Amniotic stem cell (primary cell): ENCODE data around the gene WFS1.

Experiments used
- DNase-seq: peaks from one replicate; lab custom pipeline; 2025; lab: John Stamatoyannopoulos, UW

Gene WFS1

DNA sequence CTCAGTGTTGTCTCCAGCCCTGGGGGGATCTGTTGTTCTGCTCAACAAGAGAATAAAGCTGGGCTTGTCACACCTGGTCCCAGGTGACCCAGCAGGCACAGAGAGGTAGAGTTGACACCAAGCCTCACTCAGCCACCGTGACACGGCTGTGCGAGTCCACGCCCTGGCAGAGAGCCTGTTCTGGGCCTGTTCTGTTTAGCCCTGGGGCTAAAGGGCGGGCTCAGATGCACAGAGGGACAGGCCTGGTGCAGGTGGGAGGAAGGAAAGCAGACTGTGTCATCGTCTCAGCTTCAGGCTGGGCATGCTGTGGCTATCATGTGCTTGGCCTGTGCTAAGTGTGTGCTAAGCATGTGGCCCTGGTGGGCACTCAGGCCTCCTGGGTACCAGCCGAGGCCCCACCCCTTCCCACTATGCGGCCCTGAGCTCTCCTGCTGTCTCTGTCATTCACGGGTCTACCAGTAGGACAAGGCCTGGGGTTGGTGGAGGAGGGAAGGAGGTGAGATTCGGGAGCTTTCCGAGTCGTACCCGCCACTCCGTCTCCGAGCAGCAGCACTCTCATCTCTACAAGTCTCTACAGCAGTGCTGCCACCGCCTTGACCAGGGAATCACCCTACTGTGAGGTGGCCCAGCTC lies 10.8 kb downstream of the WFS1 start:
- no peak for DNase-seq

DNA sequence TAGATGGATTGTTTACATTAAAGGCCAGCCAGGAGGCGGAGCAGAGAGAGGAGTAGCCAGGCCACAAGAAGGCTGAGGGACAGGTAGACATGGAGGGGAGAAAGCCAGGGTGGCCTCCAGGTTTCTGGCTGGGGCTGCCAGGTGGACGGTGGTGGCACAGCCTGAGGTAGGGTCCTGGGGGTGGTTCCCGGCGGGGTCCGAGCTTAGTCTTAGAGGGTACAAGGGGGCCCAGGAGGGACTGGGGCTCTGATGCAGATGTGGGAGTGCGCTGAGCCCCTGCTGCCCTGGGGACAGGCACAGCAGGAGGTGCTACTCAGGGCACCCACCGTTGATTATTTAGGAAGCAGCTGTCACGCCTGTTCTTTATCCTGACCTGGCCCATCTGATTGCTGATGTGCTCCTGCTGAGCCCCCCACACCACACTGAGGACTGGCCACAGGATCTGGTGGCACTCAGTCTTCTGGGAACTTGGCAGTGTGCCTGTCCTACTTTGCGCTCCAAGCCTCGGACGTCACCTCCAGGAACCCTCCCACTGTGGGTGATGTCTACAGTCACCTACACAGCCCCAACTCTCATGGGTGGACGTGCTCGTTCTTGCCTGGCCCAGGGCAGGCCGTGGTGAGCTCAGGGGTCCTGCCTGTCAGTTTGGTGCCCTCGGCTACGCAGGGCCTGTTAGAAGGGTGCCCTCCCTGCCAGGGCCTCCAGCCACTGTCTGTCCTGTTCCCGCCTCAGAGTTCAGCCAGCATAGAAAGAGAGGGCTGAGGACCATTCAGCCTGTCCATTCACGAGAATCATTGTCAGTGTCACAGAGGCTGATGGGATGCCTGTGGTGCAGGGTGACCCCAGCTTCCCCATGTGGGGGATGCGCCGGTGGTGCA lies 12.0 kb downstream of the WFS1 start:
- DNase-seq = no peak

DNA sequence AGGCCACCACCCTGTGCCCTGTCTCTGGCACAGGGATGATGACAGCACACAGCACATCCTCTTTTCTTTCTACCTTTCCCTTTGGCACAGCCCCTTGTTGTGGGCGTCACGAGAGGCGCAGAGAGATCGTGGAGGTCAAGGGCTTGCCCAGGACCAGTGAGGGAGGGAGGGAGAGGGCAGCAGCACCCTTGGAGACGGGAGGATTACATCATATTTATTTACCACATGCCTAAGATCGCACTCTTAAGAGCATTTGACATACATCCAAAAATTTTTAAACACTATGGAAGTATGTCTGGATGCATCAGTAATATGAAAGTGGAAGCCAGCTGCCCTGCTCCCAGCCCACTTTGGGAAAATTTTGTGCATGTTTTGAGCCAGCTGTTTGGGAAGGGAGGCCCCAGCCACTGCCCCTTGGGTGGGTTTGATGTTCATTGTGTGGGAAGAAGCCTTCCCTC lies 12.7 kb downstream of the WFS1 start:
- DNase-seq = no peak

DNA sequence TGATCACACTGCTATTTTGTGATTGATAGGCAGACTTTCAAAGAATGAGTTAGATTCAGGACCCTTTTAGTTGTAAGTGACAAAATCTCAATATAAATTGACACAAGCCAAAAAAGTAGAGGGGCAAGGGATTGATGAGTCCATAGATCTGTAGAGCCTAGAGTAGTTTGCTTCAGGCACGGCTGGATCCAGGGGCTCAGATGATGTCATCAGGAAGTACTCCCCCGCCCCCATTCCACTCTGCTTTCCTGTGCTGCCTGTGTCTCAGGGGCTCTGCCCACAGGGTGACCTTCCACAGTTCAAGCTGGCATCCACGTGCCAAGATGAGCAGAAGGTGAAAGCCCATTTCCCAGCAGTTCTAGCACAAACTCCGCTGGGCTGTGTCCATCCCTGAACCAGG lies 13.6 kb downstream of the WFS1 start:
- no peak for DNase-seq

DNA sequence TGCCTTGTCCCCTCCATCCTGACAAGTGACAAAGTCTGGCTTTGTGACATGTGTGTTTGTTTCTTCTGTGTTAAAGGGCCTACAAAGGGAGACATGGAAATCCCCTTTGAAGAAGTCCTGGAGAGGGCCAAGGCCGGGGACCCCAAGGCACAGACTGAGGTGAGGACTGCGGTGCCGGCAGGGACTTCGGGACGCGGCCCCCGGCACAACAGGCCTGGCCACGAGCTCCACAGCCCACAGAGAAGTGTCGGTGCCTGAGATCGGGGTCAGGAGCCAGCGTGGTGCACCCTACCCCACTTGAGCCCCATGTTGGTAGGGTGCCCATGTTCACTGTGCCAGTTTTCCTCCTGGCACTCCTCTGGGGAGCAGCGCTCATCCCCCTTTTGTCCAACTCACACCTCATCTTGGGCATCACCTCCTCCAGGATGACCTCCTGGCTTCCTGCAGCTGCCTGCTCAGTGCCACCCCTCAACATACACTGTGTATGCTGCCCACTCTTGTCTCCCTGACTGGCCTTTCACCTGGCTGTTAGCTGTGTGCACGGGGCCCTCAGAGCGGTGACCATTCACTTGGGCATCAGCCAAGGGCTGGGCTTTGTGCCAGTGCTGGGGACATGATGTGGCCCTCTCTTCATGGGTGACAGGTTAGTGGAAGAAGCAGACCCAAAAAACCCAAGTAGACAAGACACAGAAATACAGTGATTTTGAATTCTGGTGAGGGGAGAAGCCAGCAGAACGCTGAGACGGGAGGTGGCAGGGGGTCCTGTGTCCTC lies 17.6 kb downstream of the WFS1 start:
- no peak for DNase-seq

DNA sequence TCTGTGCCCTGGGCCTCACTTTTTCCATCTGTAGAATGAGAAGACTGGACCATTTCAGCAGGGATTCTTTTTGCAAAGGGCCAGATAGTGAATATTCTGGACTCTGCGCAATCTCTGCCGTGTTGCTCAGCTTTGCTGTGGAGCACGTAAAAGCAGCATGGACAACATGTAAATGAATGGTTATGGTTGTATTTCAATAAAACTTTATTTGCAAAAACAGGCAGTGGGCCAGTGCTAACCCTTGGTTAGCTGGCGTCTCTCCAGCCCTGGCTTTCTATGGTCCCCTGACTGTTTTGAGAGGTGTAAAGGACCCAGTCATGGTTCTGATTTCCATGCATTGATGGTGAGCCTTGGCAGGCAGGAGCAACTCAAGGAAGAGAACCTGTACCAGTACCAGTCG lies 18.7 kb downstream of the WFS1 start:
- DNase-seq = no peak

DNA sequence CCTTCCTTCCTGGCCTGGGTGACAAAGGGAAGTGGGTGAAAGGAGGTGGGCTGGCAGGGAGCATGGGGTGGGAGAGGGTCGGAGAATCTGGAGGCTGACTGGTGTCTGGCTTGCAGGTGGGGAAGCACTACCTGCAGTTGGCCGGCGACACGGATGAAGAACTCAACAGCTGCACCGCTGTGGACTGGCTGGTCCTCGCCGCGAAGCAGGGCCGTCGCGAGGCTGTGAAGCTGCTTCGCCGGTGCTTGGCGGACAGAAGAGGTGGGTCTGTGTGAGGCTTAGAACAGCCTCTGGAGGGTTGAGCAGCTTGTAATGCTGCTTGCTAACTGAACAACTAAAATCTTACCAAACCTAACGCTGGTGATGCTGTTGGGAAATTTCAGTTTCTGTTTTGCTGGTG lies 19.2 kb downstream of the WFS1 start:
- no peak for DNase-seq

DNA sequence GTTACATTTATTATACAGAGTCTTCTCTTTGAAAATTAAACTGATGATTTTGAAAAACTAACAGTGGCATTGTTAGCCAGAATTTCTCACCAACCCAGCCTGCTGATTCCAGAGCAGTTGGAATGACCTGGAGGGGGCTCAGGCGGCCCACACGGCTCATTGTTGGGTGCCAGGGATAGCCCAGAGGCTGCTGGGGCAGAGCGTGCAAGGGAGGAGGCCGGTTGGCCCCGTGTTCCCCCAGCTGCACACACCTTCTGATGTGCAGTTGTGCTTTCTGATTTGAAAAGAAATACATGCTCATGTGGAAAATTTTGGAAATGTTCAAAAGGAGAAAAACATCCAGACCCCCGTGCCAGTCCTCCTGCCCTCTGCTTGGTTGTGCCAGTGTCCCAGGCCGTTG lies 20.6 kb downstream of the WFS1 start:
- DNase-seq = no peak

DNA sequence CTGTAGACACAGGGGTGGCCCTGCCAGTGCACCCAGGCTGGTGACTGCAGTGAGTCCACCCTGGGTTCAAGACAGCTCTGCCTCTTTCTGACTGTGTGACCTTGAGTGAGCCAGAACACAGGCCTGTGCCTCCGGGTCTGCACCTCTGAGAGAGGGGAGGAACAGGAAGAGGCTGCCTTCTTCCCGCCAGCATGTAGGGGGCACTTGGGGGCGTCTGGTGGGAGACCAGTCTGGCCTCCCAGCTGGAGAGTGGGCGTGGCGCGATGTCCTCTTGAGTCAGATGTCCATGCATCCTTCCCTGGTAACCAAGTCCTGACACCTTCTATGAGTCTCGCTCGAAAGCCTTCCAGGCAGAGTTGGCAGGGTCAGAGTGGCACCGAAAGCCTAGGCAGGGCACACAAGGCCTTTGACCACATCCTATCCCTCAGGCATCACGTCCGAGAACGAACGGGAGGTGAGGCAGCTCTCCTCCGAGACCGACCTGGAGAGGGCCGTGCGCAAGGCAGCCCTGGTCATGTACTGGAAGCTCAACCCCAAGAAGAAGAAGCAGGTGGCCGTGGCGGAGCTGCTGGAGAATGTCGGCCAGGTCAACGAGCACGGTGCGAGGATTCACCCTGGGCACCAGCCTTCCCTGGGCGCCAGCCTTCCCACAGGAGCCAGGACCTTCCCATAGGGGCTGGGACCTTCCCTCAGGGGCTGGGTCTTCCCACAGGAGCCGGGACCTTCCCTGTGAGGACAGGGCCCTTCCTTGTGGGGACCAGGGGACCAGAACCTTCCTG lies 21.3 kb downstream of the WFS1 start:
- no peak for DNase-seq

DNA sequence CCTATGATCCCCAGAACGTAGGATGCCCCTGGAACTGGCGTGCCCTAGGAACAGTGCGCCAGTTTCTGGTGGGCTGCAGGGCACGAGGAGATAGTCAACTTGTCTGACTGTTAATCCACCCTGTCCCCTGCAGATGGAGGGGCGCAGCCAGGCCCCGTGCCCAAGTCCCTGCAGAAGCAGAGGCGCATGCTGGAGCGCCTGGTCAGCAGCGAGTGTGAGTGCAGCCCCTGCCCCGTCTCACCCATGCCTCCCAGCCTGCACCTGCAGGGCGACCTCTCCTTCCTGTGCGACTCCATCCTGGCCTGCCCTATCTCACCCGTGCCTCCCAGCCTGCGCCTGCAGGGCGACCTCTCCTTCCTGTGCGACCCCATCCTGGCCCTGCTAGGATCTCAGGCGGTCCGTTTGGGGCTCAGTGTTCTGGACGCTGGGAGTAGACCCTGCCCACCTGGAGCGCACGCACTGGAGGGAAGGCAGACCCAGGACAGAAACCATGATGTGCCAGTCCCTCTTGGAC lies 22.2 kb downstream of the WFS1 start:
- DNase-seq = no peak

DNA sequence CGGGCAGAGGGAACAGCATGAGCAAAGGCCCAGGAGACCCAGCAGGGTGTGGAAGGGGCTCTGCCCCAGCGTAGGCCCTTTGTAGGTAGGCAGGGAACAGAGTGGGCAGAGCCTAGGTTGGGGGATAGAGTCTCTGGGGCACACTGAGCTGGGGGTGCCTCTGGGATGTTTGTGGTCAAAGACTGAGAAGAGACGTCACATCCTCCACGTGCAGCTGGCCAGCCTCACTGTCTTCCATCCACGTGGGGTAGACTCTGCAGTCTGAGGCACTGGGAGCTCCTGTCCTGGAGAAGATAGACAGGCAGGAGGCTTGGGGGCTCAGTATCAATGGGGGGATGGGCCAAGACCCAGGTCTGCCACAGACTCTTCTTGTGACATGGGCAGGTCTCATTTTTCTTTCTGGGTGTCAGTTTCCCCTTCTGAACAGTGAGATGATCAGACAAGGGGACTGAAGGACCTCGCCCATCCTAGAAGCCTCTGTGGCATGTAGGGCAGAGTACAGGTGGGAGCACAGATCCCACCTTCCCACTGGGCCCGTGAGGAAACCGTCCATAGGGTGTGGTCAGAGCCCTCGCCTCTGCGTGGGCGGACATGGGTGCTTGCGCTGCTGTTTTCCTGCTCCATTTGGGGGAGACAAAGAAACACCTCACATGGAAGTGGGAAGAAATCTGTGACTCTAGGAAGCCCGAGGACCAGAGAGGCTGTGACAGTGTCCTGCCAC lies 22.9 kb downstream of the WFS1 start:
- DNase-seq = no peak

DNA sequence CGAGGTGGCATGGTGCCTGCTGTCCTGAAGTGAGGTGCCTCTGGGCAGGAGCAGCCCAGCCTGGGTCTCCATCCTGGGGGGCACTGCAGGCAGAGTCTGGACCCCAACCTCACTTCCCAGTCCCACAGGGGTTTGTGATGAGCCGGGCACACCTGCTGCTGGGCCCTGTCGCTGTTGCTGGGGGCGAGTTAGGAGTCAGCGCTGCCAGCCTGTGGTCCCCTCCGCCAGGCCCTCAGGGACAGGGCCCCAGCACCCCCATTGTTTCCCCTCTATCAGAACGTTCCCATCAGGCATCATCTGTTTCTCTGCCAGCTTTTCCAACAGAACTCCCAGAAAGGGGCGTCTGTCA lies 23.4 kb downstream of the WFS1 start:
- no peak for DNase-seq

DNA sequence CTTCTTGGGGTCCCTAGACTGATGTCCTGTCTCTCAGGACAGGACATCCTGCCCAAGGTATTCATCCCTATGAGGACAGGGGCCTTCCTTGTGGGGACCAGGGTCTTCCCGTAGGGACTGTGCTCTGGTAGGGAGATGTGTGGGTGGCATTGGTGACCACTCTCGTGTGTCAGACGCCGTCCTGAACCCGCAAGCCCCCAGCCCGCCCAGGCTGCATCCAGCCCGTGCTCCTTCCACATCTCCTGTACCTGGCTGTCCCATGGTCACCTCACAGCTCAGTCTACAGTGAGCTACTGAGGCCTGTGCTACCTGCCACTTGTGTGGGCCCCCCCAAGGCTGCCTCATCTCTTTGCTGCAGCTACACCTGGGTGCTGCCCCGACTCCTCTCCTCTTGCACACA lies 24.0 kb downstream of the WFS1 start:
- DNase-seq = no peak

DNA sequence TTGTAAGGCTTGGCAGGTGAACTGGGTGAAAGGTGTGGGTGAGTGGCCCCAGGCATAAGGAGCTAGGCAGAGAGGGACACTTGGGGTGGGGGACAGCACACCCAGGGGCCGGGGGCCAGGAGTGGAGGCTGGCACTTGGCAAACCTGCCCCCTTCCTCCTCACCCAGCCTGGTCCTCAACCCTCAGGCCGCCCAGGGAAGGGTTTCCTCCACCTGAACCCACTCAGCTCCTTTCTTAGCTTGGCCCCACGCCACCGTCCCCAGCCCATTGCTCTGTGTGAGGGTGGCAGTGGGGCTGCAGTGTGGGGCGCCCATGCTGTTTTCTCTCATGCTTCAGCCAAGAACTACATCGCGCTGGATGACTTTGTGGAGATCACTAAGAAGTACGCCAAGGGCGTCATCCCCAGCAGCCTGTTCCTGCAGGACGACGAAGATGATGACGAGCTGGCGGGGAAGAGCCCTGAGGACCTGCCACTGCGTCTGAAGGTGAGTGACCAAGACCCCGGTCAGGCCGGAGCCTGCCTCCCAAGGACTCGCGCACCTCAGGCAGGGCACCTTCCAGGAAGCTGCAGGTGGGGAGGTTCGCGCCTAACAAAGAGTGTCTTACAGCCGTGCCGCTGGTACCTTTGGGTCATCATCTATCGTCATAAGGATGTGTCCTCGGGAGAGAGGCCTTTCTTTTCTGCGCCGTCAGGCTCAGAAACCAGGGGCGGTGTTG lies 25.2 kb downstream of the WFS1 start:
- DNase-seq = no peak

DNA sequence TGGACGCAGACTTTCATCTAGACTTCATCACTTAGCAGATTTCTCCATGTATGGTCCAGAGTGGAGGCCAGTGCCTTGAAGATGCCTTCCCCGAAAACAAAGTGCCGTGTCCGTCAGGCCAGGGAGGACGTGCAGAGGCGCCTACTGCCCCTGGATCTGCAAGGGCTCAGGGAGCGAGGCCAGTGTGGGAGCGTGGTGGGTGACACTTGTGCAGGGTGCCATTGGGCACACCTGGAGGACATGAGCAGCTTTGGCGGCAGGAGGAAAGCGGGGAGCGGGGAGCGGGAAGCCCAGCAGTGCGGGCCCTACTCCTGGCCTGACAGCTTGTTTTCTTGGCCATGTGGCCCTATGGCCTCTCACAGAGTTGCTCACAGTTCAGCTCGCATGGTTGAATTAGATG lies 25.8 kb downstream of the WFS1 start:
- no peak for DNase-seq

DNA sequence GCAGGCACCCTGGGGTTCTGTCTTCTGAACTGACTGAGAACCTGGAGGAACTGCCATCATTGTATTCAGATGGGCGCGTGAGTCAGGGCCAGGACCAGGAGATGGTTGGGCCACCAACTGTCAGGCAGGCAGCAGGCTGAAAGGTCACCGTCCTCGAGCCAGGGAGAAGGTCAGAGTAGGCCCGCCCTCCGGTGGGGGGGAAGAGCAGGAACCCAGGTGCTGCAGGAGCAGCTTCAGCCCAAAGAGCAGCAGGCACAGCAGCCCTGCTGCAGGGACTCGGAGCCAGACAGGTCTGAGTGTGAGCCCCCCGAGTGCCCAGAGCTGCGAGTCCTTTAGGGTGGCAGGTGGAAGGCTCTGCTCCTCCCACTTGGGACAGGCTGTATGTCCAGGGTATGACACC lies 26.4 kb downstream of the WFS1 start:
- DNase-seq = no peak

DNA sequence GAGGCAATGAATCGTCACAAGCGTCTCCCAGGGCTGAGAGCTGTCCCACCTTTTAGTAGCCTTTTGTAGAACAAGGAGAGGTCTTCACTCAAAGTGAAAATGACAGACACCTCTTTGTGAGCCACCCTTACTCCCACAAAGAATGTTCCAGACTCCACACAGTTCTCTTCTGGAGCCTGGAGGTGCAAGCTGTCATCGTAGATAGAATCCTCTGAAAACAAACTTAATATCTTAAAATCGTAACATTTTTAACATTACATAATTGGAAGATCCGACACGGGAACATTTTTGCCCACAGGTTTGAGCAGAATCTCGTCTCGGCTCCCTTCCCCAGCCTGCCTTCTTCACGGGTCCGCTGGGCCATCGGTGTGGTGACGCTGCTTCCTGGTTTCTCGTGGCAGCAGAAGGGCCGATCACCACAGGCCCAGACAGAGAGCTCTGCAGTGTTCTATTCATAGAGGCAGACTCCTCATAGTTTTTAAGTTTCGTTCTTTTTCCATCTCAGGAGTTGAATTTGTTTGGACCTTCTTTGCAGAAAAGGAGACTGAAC lies 27.7 kb downstream of the WFS1 start:
- no peak for DNase-seq

DNA sequence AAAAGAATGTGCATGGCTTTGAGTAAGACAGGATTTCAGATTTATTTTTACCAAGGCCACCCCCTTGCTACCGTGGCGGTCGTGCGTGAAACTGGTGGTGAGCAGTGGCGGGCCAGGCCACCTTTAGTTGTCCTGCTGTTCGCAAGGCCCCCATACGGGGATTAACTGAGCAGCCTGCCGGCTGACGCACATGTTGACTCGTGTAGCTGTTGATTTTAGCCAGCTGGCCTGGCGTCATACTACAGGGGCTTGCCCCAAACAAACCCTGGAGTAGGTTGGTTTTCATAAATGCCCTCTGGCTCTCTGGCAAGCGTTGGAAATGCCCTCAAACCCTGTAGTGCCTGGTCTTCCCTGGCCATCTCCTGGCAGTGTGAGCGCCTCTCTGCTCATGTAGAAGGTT lies 28.4 kb downstream of the WFS1 start:
- DNase-seq = no peak

DNA sequence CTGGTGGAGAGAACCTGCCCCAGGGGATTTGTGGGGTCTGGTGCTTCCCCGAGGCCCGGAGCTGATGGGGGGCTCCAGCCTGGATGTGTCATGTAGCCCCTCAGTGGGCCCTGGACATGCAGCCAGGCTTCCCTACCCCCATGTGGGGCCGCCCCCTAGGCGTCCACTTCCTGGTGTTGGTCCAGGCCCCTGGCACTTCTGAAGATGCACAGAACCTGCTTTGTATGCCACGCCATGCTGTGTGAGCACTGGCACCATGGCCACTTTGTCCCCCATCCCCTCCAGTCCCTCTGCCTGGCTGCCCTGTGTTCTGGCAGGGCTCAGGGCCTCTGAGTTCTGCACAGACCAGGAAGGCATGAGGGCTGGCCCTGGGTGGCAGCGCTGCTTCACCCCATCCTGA lies 29.2 kb downstream of the WFS1 start:
- DNase-seq = no peak

DNA sequence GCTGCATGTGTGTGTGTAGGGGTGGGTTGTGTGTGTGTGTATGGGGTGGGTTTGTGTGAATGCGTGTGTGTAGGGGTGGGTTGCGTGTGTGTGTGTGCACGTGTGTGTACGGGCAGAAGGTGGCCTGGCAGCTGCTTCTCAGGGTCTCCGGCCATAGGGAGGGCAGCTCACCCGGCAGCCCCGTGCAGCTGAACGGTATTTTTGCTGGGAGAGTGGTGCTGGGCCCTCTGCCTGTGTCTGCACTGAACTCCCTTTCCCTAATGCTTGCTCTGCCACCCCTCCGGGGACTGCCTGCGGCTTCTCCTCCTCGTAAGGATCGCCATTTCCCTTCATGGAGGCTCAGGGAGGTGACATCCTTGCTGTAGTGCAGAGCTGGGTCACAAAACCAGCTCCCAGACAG lies 30.2 kb downstream of the WFS1 start:
- DNase-seq = no peak
